HEK293 (cell line): ENCODE measurements around the gene BCL2L1.

Experiments
- EGR2 ChIP-seq: fragments of 450-650 bp; formaldehyde crosslinking; IDR thresholded peaks from 2 replicates; pipeline ENCODE4 v1.5.1; 2016; ENCODE audit warnings: low read depth, missing biosample characterization, missing genetic modification characterization
- KLF1 ChIP-seq: fragments of 450-650 bp; formaldehyde crosslinking; IDR thresholded peaks from 2 replicates; pipeline ENCODE4 v1.5.1; 2016; ENCODE audit warnings: missing biosample characterization, missing genetic modification characterization
- KLF17 ChIP-seq: fragments of 450-650 bp; formaldehyde crosslinking; IDR thresholded peaks from 2 replicates; pipeline ENCODE4 v1.5.1; 2016; ENCODE audit warnings: missing biosample characterization, missing genetic modification characterization
- KLF8 ChIP-seq: fragments of 450-650 bp; formaldehyde crosslinking; IDR thresholded peaks from 2 replicates; pipeline ENCODE4 v1.5.1; 2016; ENCODE audit warnings: missing biosample characterization, missing genetic modification characterization
- PATZ1 ChIP-seq: fragments of 450-650 bp; formaldehyde crosslinking; IDR thresholded peaks from 2 replicates; pipeline ENCODE4 v1.5.1; 2016; ENCODE audit warnings: missing biosample characterization, missing genetic modification characterization
- SP3 ChIP-seq: fragments of 450-650 bp; formaldehyde crosslinking; IDR thresholded peaks from 2 replicates; pipeline ENCODE4 v1.5.1; 2016; ENCODE audit warnings: missing biosample characterization, missing genetic modification characterization
- YY1 ChIP-seq: fragments of 450-650 bp; formaldehyde crosslinking; IDR thresholded peaks from 2 replicates; pipeline ENCODE4 v1.5.1; 2018; ENCODE audit warnings: missing biosample characterization, missing genetic modification characterization
- ZBTB10 ChIP-seq: fragments of 450-650 bp; formaldehyde crosslinking; IDR thresholded peaks from 2 replicates; pipeline ENCODE4 v1.5.1; 2016; ENCODE audit warnings: missing biosample characterization, missing genetic modification characterization
- ZBTB26 ChIP-seq: fragments of 450-650 bp; formaldehyde crosslinking; optimal IDR thresholded peaks from 2 replicates; pipeline ENCODE3; 2016; ENCODE audit warnings: missing biosample characterization, mild to moderate bottlenecking, missing genetic modification characterization
- ZEB2 ChIP-seq: fragments of 450-650 bp; formaldehyde crosslinking; IDR thresholded peaks from 2 replicates; pipeline ENCODE4 v1.5.1; 2016; ENCODE audit warnings: missing biosample characterization, missing genetic modification characterization
- ZFHX2 ChIP-seq: fragments of 450-650 bp; formaldehyde crosslinking; conservative IDR thresholded peaks from 2 replicates; pipeline ENCODE4 v1.5.1; 2016; ENCODE audit warnings: missing biosample characterization, missing genetic modification characterization
- ZFP37 ChIP-seq: fragments of 450-650 bp; formaldehyde crosslinking; IDR thresholded peaks from 2 replicates; pipeline ENCODE4 v1.5.1; 2016; ENCODE audit warnings: missing biosample characterization, missing genetic modification characterization
- ZNF174 ChIP-seq: fragments of 450-650 bp; formaldehyde crosslinking; IDR thresholded peaks from 2 replicates; pipeline ENCODE4 v1.5.0; 2017; ENCODE audit warnings: missing biosample characterization, mild to moderate bottlenecking, missing genetic modification characterization
- ZNF202 ChIP-seq: fragments of 450-650 bp; formaldehyde crosslinking; IDR thresholded peaks from 2 replicates; pipeline ENCODE4 v1.5.1; 2016; ENCODE audit warnings: missing biosample characterization, missing genetic modification characterization, borderline replicate concordance
- ZNF248 ChIP-seq: fragments of 450-650 bp; formaldehyde crosslinking; IDR thresholded peaks from 2 replicates; pipeline ENCODE4 v1.5.1; 2017; ENCODE audit warnings: missing biosample characterization, missing genetic modification characterization
- ZNF341 ChIP-seq: fragments of 450-650 bp; formaldehyde crosslinking; IDR thresholded peaks from 2 replicates; pipeline ENCODE4; 2016; ENCODE audit warnings: low read depth, missing biosample characterization, missing genetic modification characterization
- ZNF350 ChIP-seq: fragments of 450-650 bp; formaldehyde crosslinking; IDR thresholded peaks from 2 replicates; pipeline ENCODE4 v1.5.0; 2017; ENCODE audit warnings: missing biosample characterization, mild to moderate bottlenecking, missing genetic modification characterization
- ZNF366 ChIP-seq: fragments of 450-650 bp; formaldehyde crosslinking; conservative IDR thresholded peaks from 2 replicates; pipeline ENCODE4 v1.5.1; 2016; ENCODE audit warnings: missing biosample characterization, missing genetic modification characterization
- ZNF391 ChIP-seq: fragments of 450-650 bp; formaldehyde crosslinking; IDR thresholded peaks from 2 replicates; pipeline ENCODE4 v1.5.1; 2016; ENCODE audit warnings: low read depth, missing biosample characterization, missing genetic modification characterization, borderline replicate concordance
- ZNF423 ChIP-seq: fragments of 450-650 bp; formaldehyde crosslinking; IDR thresholded peaks from 2 replicates; pipeline ENCODE4 v1.5.1; 2016; ENCODE audit warnings: missing biosample characterization, missing genetic modification characterization
- ZNF433 ChIP-seq: fragments of 450-650 bp; formaldehyde crosslinking; IDR thresholded peaks from 2 replicates; pipeline ENCODE4 v1.5.1; 2016; ENCODE audit warnings: missing biosample characterization, missing genetic modification characterization, low read depth
- ZNF449 ChIP-seq: fragments of 450-650 bp; formaldehyde crosslinking; IDR thresholded peaks from 2 replicates; pipeline ENCODE4 v1.5.1; 2017; ENCODE audit warnings: missing biosample characterization, mild to moderate bottlenecking, missing genetic modification characterization, moderate library complexity
- ZNF510 ChIP-seq: fragments of 450-650 bp; formaldehyde crosslinking; IDR thresholded peaks from 2 replicates; pipeline ENCODE4 v1.5.1; 2018; ENCODE audit warnings: mild to moderate bottlenecking, missing genetic modification characterization, missing biosample characterization; ENCODE audit not compliant: insufficient replicate concordance
- ZNF596 ChIP-seq: fragments of 450-650 bp; IDR thresholded peaks from 2 replicates; pipeline ENCODE4 v1.5.0; 2018; ENCODE audit warnings: missing biosample characterization, mild to moderate bottlenecking, missing genetic modification characterization, moderate library complexity
- ZNF621 ChIP-seq: fragments of 450-650 bp; formaldehyde crosslinking; IDR thresholded peaks from 2 replicates; pipeline ENCODE4 v1.5.1; 2017; ENCODE audit warnings: missing biosample characterization, missing genetic modification characterization
- ZNF624 ChIP-seq: fragments of 450-650 bp; formaldehyde crosslinking; IDR thresholded peaks from 2 replicates; pipeline ENCODE4 v1.5.1; 2017; ENCODE audit warnings: missing biosample characterization, missing genetic modification characterization
- ZNF629 ChIP-seq: fragments of 450-650 bp; formaldehyde crosslinking; IDR thresholded peaks from 2 replicates; pipeline ENCODE4 v1.5.1; 2017; ENCODE audit warnings: missing biosample characterization, missing genetic modification characterization
- ZNF639 ChIP-seq: fragments of 450-650 bp; formaldehyde crosslinking; IDR thresholded peaks from 2 replicates; pipeline ENCODE4 v1.5.1; 2016; ENCODE audit warnings: missing biosample characterization, missing genetic modification characterization
- ZNF660 ChIP-seq: fragments of 450-650 bp; IDR thresholded peaks from 2 replicates; pipeline ENCODE4 v1.5.1; 2018; ENCODE audit warnings: missing biosample characterization, mild to moderate bottlenecking, missing genetic modification characterization
- ZNF785 ChIP-seq: fragments of 450-650 bp; formaldehyde crosslinking; IDR thresholded peaks from 2 replicates; pipeline ENCODE4 v1.5.1; 2016; ENCODE audit warnings: missing biosample characterization, missing genetic modification characterization
- ZXDB ChIP-seq: fragments of 450-650 bp; formaldehyde crosslinking; IDR thresholded peaks from 2 replicates; pipeline ENCODE4 v1.5.1; 2016; ENCODE audit warnings: missing biosample characterization, missing genetic modification characterization

Gene BCL2L1

GRCh38 chr20:31723319-31724078, 831 bp upstream of the BCL2L1 start (continued):
- peak; percentile 100 for TF ChIP-seq PATZ1 (tag by site-specific recombination)
- peak; percentile 79 for TF ChIP-seq ZFHX2
- TF ChIP-seq ZNF639 = peak; percentile 54; the same call in 1 of the 2 replicates
- no peak for TF ChIP-seq ZNF248 (tag by site-specific recombination)
- TF ChIP-seq SP3 (tag by site-specific recombination) = peak; percentile 82
- peak; percentile 79 for TF ChIP-seq ZNF629 (tag by site-specific recombination)
- TF ChIP-seq ZNF341 = peak; percentile 72
- TF ChIP-seq ZXDB (tag by site-specific recombination) = peak; percentile 89
- TF ChIP-seq ZNF202 (tag by site-specific recombination) = no peak
- peak; percentile 97 for TF ChIP-seq YY1 (tag by site-specific recombination)
- TF ChIP-seq EGR2 (tag by site-specific recombination) = peak; percentile 74
- no peak for TF ChIP-seq ZNF510 (tag by site-specific recombination)
- no peak for TF ChIP-seq ZNF660 (tag by site-specific recombination)
- TF ChIP-seq ZNF621 (tag by site-specific recombination) = no peak
- peak; percentile 59; the same call in 1 of the 2 replicates for TF ChIP-seq KLF1 (tag by site-specific recombination)
- TF ChIP-seq ZNF449 (tag by site-specific recombination) = 0 out of 2 replicates have a peak, but pooled peaks have one; percentile 8
- TF ChIP-seq ZNF596 (tag by site-specific recombination) = no peak
- TF ChIP-seq ZNF785 (tag by site-specific recombination) = no peak
- TF ChIP-seq ZNF174 (tag by site-specific recombination) = no peak
- no peak for TF ChIP-seq ZNF423
- peak; percentile 75 for TF ChIP-seq KLF8 (tag by site-specific recombination)
- peak; percentile 42 for TF ChIP-seq ZFP37 (tag by site-specific recombination)
- 0 out of 2 replicates have a peak, but pooled peaks have one; percentile 19 for TF ChIP-seq ZNF366
- no peak for TF ChIP-seq ZNF350
- TF ChIP-seq ZBTB10 (tag by site-specific recombination) = peak; percentile 100
- TF ChIP-seq ZBTB26 = peak; percentile 99
- TF ChIP-seq ZNF624 (tag by site-specific recombination) = no peak
- no peak for TF ChIP-seq ZNF433 (tag by site-specific recombination)
- peak; percentile 70; the same call in 1 of the 2 replicates for TF ChIP-seq KLF17 (tag by site-specific recombination)
- peak; percentile 100 for TF ChIP-seq ZEB2
- peak; percentile 35; the same call in 1 of the 2 replicates for TF ChIP-seq ZNF391 (tag by site-specific recombination)
